Endodermal cell (in vitro differentiated cells): ENCODE results near the gene SUPT6H. TPM values are rescaled to one million over a fixed set of nuclear protein-coding genes. Genes with fewer than 3 reads are reported as not detected.

Experiments used
- DNase-seq: peaks from one replicate; pipeline ENCODE4 v3.0.0-alpha.2; 2017
- H3K27ac ChIP-seq: 2 replicates; pipeline ENCODE4 v1.5.1; 2013; ENCODE audit warnings: mild to moderate bottlenecking, low read depth, low read length, moderate library complexity
- H3K27me3 ChIP-seq: 2 replicates; pipeline ENCODE4 v1.6.1; 2013; ENCODE audit warnings: mild to moderate bottlenecking, low read length, moderate library complexity; ENCODE audit not compliant: insufficient read depth, control insufficient read depth, poor library complexity, severe bottlenecking
- H3K36me3 ChIP-seq: 2 replicates; pipeline ENCODE4 v1.7.0; 2013; ENCODE audit warnings: mild to moderate bottlenecking, low read length, moderate library complexity; ENCODE audit not compliant: control insufficient read depth, insufficient read depth
- H3K4me1 ChIP-seq: one replicate; pipeline ENCODE4 v1.7.0; 2013; ENCODE audit warnings: low read length; ENCODE audit not compliant: control insufficient read depth, insufficient read depth
- H3K4me3 ChIP-seq: 2 replicates; pipeline ENCODE4 v1.5.1; 2013; ENCODE audit warnings: mild to moderate bottlenecking, low read length, moderate library complexity
- H3K9ac ChIP-seq: 2 replicates; pipeline ENCODE4 v1.6.1; 2013; ENCODE audit warnings: mild to moderate bottlenecking, low read length, moderate library complexity; ENCODE audit not compliant: poor library complexity, severe bottlenecking; ENCODE audit errors: extremely low read depth
- H3K9me3 ChIP-seq: 2 replicates; pipeline ENCODE4 v1.6.1; 2013; ENCODE audit warnings: mild to moderate bottlenecking, low read length, moderate library complexity; ENCODE audit not compliant: control insufficient read depth
- H3K27ac Mint-ChIP-seq: 2 replicates; pipeline ENCODE4 v1.8.0; 2020; ENCODE audit warnings: mixed read lengths
- H3K27me3 Mint-ChIP-seq: 2 replicates; pipeline ENCODE4 v1.8.0; 2021; ENCODE audit warnings: mild to moderate bottlenecking, mixed read lengths; ENCODE audit not compliant: insufficient read depth
- H3K36me3 Mint-ChIP-seq: 2 replicates; pipeline ENCODE4 v1.8.0; 2020; ENCODE audit warnings: low read depth, mixed read lengths
- H3K4me1 Mint-ChIP-seq: 2 replicates; pipeline ENCODE4 v1.8.0; 2020; ENCODE audit warnings: mixed read lengths
- H3K4me3 Mint-ChIP-seq: 2 replicates; pipeline ENCODE4 v1.8.0; 2020; ENCODE audit warnings: mild to moderate bottlenecking, moderate library complexity, mixed read lengths
- H3K9me3 Mint-ChIP-seq: 2 replicates; pipeline ENCODE4 v1.8.0; 2020; ENCODE audit warnings: mild to moderate bottlenecking, mixed read lengths
- whole genome bisulfite sequencing, 2 experiments: methylation state at CpG; one replicate each; pipeline versions ENCODE4 v1.1.5 to v1.1.7; 2013; ENCODE audit warnings: missing lambda C conversion rate in 2 of 2, mixed read lengths in 1 of 2; ENCODE audit not compliant: insufficient coverage in 1 of 2, insufficient read length in 1 of 2; 5-methylcytosine and 5-hydroxymethylcytosine counted together
- total RNA-seq, 2 donors: library from RNA; stranded (reverse); fragmentation: NEBNext Ultra II Directional in 1 of 2; extraction: Animal tissue kit (Norgen Biotek cat#: 25700) in 1 of 2; gene quantifications; 2 replicates in 1 of 2; 3 replicates in 1 of 2; pipeline ENCODE4 v1.2.1, GENCODE V29; 2021
- TF ChIP-seq, protein P1 (sequence below): fragments of 200-600 bp; sonication (generic); conservative IDR thresholded peaks from 2 replicates; pipeline ENCODE4 v1.5.0; 2021; ENCODE audit warnings: antibody characterized with exemption, mild to moderate bottlenecking

Gene SUPT6H
- total RNA-seq, 2 donors from 2014 or later, result 54.4 to 72.1 TPM

DNA sequence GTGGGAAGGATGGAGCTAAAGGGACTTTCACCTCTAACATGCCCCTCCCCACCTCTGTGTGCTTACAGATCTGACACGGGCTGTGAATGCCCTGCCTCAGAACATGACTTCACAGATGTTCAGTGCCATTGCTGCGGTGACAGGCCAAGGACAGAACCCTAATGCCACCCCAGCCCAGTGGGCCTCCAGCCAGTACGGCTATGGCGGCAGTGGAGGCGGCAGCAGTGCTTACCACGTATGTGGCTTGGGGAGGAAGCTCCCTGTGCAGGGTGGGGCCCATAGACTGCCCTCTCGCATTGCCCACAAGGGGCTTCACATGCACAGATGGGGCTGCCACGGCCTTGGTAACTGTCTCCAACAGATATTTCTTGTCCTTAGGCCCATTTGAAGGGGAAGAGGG, 38.3 kb downstream of the SUPT6H start:
- TF ChIP-seq, protein P1, sequence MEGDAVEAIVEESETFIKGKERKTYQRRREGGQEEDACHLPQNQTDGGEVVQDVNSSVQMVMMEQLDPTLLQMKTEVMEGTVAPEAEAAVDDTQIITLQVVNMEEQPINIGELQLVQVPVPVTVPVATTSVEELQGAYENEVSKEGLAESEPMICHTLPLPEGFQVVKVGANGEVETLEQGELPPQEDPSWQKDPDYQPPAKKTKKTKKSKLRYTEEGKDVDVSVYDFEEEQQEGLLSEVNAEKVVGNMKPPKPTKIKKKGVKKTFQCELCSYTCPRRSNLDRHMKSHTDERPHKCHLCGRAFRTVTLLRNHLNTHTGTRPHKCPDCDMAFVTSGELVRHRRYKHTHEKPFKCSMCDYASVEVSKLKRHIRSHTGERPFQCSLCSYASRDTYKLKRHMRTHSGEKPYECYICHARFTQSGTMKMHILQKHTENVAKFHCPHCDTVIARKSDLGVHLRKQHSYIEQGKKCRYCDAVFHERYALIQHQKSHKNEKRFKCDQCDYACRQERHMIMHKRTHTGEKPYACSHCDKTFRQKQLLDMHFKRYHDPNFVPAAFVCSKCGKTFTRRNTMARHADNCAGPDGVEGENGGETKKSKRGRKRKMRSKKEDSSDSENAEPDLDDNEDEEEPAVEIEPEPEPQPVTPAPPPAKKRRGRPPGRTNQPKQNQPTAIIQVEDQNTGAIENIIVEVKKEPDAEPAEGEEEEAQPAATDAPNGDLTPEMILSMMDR, result no peak
- H3K9me3 ChIP-seq, result no peaks in the 10 kb centered on the region
- peaks cover 15% of the 10 kb centered on the region for H3K4me1 ChIP-seq
- peaks cover 80% of the 10 kb centered on the region for H3K36me3 ChIP-seq
- Mint-ChIP-seq H3K4me1 (peaks cover 12% of the 10 kb centered on the region), H3K27ac (no peak overlapping the region), H3K27me3 (no peaks in the 10 kb centered on the region), H3K36me3 (peaks cover 71% of the 10 kb centered on the region), H3K4me3 (no peak overlapping the region), H3K9me3 (no peaks in the 10 kb centered on the region)
- WGBS, 2 experiments, result 94 to 100% methylated on average over 8 of the region's 8 CpGs
- H3K27me3 ChIP-seq, result no peaks in the 10 kb centered on the region
- no peak overlapping the region for H3K9ac ChIP-seq
- DNase-seq, result no peak
- no peak overlapping the region for H3K27ac ChIP-seq
- H3K4me3 ChIP-seq, result no peak overlapping the region

DNA sequence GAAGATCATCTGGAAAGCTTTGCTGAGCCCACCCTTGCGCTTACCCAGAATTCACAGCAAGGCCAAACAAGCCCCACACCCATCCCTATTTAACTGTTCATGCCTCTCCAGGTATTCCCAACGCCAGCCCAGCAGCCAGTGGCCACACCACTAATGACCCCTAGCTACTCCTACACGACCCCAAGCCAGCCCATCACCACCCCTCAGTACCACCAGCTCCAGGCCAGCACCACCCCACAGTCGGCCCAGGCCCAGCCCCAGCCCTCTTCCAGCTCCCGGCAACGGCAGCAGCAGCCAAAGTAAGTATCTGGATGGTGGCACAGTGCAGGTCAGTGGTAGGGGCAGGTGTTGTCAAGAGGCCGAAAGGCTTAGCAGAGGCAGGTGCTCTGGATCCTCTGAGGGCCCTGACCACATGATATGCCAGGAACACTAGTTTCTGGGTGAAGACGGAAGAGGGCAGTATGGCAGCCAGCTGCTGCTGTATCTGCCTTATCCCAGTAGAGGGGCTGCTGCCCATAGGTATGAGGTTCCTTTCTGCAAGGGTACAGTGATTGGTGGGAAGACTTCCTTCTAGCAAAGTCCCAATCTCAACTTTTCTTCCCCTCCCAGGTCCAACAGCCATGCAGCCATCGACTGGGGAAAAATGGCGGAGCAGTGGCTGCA, 39.0 kb downstream of the SUPT6H start:
- H3K27me3 ChIP-seq, result no peaks in the 10 kb centered on the region
- peaks cover 73% of the 10 kb centered on the region for H3K36me3 ChIP-seq
- H3K4me1 ChIP-seq, result peaks cover 15% of the 10 kb centered on the region
- Mint-ChIP-seq H3K36me3 (peaks cover 67% of the 10 kb centered on the region), H3K27me3 (no peaks in the 10 kb centered on the region), H3K4me3 (no peak overlapping the region), H3K9me3 (no peaks in the 10 kb centered on the region), H3K4me1 (peaks cover 15% of the 10 kb centered on the region), H3K27ac (peak overlapping the region; percentile 30)
- no peak overlapping the region for H3K27ac ChIP-seq
- no peak overlapping the region for H3K4me3 ChIP-seq
- DNase-seq, result no peak
- no peaks in the 10 kb centered on the region for H3K9me3 ChIP-seq
- TF ChIP-seq, protein P1, result peak; percentile 20
- 93 to 95% methylated on average over 2 to 10 of the region's 10 CpGs for WGBS, 2 experiments
- H3K9ac ChIP-seq, result no peak overlapping the region

DNA sequence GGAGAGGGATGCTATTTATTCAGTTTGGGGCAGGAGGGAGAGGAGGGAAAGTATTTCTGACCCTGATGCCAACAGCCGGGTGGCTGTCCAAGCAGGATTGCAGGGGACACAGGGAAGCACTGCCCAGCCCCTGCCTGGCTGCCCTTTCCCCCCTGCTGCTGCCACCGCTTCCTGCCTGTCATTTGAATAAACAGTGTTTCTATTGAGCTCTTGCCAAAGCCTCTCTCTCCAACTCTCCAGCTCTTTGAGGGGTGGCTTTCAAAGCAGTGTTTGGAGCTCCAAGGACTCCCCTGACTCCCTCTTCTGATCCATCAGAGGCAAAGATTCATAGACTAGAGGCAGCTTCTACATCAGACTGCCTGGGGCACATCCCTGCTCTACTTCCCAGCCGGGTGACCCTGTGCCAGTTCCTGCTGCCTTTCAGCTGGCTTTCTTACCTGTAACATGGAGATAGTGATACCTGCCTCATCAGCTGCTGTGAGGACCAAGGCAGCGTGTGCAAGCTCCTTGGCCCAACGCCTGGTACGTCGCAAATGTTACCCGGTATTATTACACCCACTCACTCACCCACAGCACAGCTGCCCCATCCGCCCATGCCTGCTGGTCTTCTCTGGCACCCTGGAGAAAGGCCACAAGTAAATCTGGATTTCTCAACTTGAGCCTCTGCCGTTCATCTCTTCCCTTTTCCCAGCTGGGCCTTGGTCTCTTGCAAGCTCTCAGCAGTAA, 40.2 kb downstream of the SUPT6H start:
- H3K36me3 Mint-ChIP-seq, result peaks cover 58% of the 10 kb centered on the region
- Histone ChIP-seq H3K9me3 (no peaks in the 10 kb centered on the region), H3K27me3 (no peaks in the 10 kb centered on the region), H3K36me3 (peaks cover 60% of the 10 kb centered on the region), H3K9ac (no peak overlapping the region), H3K4me1 (peaks cover 15% of the 10 kb centered on the region), H3K4me3 (no peak overlapping the region), H3K27ac (peak overlapping the region; percentile 47)
- peak overlapping the region; percentile 46 for H3K27ac Mint-ChIP-seq
- no peaks in the 10 kb centered on the region for H3K27me3 Mint-ChIP-seq
- TF ChIP-seq, protein P1, result no peak
- H3K9me3 Mint-ChIP-seq, result no peaks in the 10 kb centered on the region
- 92% methylated on average over 6 to 10 of the region's 10 CpGs for whole genome bisulfite sequencing, 2 experiments
- H3K4me1 Mint-ChIP-seq, result peaks cover 17% of the 10 kb centered on the region
- no peak for DNase-seq
- no peak overlapping the region for H3K4me3 Mint-ChIP-seq
